ENCODE results near the gene DGKZ. TPM values are rescaled to one million over a fixed set of nuclear protein-coding genes. Genes with fewer than 3 reads are reported as not detected.

Gene DGKZ
- total and polyA plus RNA-seq, 10 donors = 44.2 to 136 (median 97.9) TPM

GRCh38 chr11:46343520-46343919 is 3.7 kb upstream of the DGKZ start:
- DNase-seq = no peak
- no peak overlapping the region for H3K27ac ChIP-seq
- no peaks in the 10 kb centered on the region for H3K9me3 ChIP-seq
- H3K36me3 ChIP-seq = no peaks in the 10 kb centered on the region
- H3K4me3 ChIP-seq = no peak overlapping the region
- intact Hi-C loops (cut with DNase I; ENCODE audit: low total_unique reads) = no loop called here
- H3K27me3 ChIP-seq (replicated peaks in 1 of 7) = peaks cover 0 to 7% (median 0%) of the 10 kb centered on the region in 7 donors
- H3K4me1 ChIP-seq = peaks cover 36 to 89% (median 61%) of the 10 kb centered on the region in 6 donors
- 81 to 94% (median 86%) methylated on average over 3 of the region's 3 CpGs for WGBS, 5 donors
- no peak for TF ChIP-seq POLR2A (IDR thresholded peaks at IDR 0.05)
- TF ChIP-seq POLR2AphosphoS5 (IDR thresholded peaks at IDR 0.05) = no peak
- TF ChIP-seq CTCF (IDR thresholded peaks at IDR 0.05 in 8 of 11, conservative IDR thresholded peaks at IDR 0.05 in 3 of 11) = no peak

GRCh38 chr11:46345131-46345597 is 2.1 kb upstream of the DGKZ start:
- H3K4me1 ChIP-seq = peaks cover 45 to 89% (median 64%) of the 10 kb centered on the region in 6 donors

GRCh38 chr11:46345881-46346484 is 1.3 kb upstream of the DGKZ start:
- Histone ChIP-seq H3K4me1 (peaks cover 47 to 94% (median 72%) of the 10 kb centered on the region in 6 donors), H3K36me3 (peaks cover 0 to 9% (median 0%) of the 10 kb centered on the region in 6 donors), H3K9me3 (no peaks in the 10 kb centered on the region), H3K4me3 (peak overlapping the region; percentile 25 to 96 (median 54)), H3K27me3 (replicated peaks in 1 of 7) (no peaks in the 10 kb centered on the region), H3K27ac (peak overlapping the region; percentile 57 to 92 (median 82))
- TF ChIP-seq POLR2AphosphoS5 (IDR thresholded peaks at IDR 0.05) (no peak), CTCF (IDR thresholded peaks at IDR 0.05 in 8 of 11, conservative IDR thresholded peaks at IDR 0.05 in 3 of 11) (no peak), POLR2A (IDR thresholded peaks at IDR 0.05) (no peak)
- WGBS, 5 donors = 15 to 29% (median 23%) methylated on average over 7 to 10 of the region's 10 CpGs
- peak; percentile 86 for DNase-seq
- intact Hi-C loops (cut with DNase I; ENCODE audit: low total_unique reads) = no loop called here

More at GRCh38 chr11:46345131-46345597, 2.1 kb upstream of the DGKZ start:
- H3K36me3 ChIP-seq = peaks cover 0 to 1% (median 0%) of the 10 kb centered on the region in 6 donors
- intact Hi-C loops (cut with DNase I; ENCODE audit: low total_unique reads) = no loop called here
- no peaks in the 10 kb centered on the region for H3K27me3 ChIP-seq (replicated peaks in 1 of 7)
- WGBS, 5 donors = 16 to 37% (median 20%) methylated on average over 11 to 20 of the region's 20 CpGs
- TF ChIP-seq POLR2AphosphoS5 (IDR thresholded peaks at IDR 0.05) (peak; percentile 67 to 83 (median 82)), POLR2A (IDR thresholded peaks at IDR 0.05) (no peak), CTCF (IDR thresholded peaks at IDR 0.05 in 8 of 11, conservative IDR thresholded peaks at IDR 0.05 in 3 of 11) (no peak)
- H3K9me3 ChIP-seq = no peaks in the 10 kb centered on the region
- DNase-seq = peak; percentile 93
- peak overlapping the region; percentile 25 to 96 (median 54) for H3K4me3 ChIP-seq
- peak overlapping the region; percentile 57 to 92 (median 82) for H3K27ac ChIP-seq

- Histone ChIP-seq H3K36me3 (peaks cover 0 to 15% (median 0%) of the 10 kb centered on the region in 6 donors), H3K27ac (peak overlapping the region; percentile 24 to 92 (median 80)), H3K9me3 (no peaks in the 10 kb centered on the region), H3K27me3 (replicated peaks in 1 of 7) (no peaks in the 10 kb centered on the region), H3K4me3 (peak overlapping the region; percentile 66 to 96 (median 78)), H3K4me1 (peaks cover 51 to 94% (median 78%) of the 10 kb centered on the region in 6 donors)
- intact Hi-C loops (cut with DNase I; ENCODE audit: low total_unique reads) = no loop called here
- no peak for TF ChIP-seq CTCF (IDR thresholded peaks at IDR 0.05 in 8 of 11, conservative IDR thresholded peaks at IDR 0.05 in 3 of 11)
- TF ChIP-seq POLR2AphosphoS5 (IDR thresholded peaks at IDR 0.05) = no peak
- no peak for TF ChIP-seq POLR2A (IDR thresholded peaks at IDR 0.05)
- 2 to 26% (median 13%) methylated on average over 41 to 63 of the region's 63 CpGs for WGBS, 5 donors
- DNase-seq = peak; percentile 94
Observed at GRCh38 chr11:46347637-46348311, 511 bp downstream of the DGKZ start.
